Activated B cell treated with CpG ODN at 0.5 μM for 24 hours (primary cell): Measurements from ENCODE around the gene DNHD1. TPM values are rescaled to one million over a fixed set of nuclear protein-coding genes. Genes with fewer than 3 reads are reported as not detected.
A peak's percentile ranks its signal among the peaks of the same experiment; 100 is the strongest.

Experiments used
- ATAC-seq: fragments of 200-7000 bp; cut with Tn5 transposase; one replicate; pipeline ENCODE4 v1.10.0; 2021; ENCODE audit warnings: low read depth, mild to moderate bottlenecking, moderate library complexity
- CTCF ChIA-PET: fragments of 350-600 bp; sonication (Branson Sonifier 250); formaldehyde crosslinking; loops from one replicate; lab custom pipeline; 2021; ENCODE audit warnings: antibody characterized with exemption; lab: Charles Lee
- POLR2A ChIA-PET: fragments of 350-600 bp; sonication (Branson Sonifier 250); formaldehyde crosslinking; loops from one replicate; lab custom pipeline; 2021; ENCODE audit warnings: antibody characterized with exemption; lab: Charles Lee
- DNase-seq: peaks from one replicate; pipeline ENCODE4 v3.0.0; 2022
- H3K27ac Mint-ChIP-seq: one replicate; pipeline ENCODE4 v1.8.0; 2020; ENCODE audit warnings: mixed read lengths
- H3K27me3 Mint-ChIP-seq: one replicate; pipeline ENCODE4 v1.8.0; 2021; ENCODE audit warnings: mixed read lengths
- H3K36me3 Mint-ChIP-seq: one replicate; pipeline ENCODE4 v1.8.0; 2021; ENCODE audit warnings: low read depth, mixed read lengths
- H3K4me1 Mint-ChIP-seq: one replicate; pipeline ENCODE4 v1.8.0; 2021; ENCODE audit warnings: mixed read lengths
- H3K4me3 Mint-ChIP-seq: one replicate; pipeline ENCODE4 v1.8.0; 2020; ENCODE audit warnings: mild to moderate bottlenecking, mixed read lengths
- H3K9me3 Mint-ChIP-seq: one replicate; pipeline ENCODE4 v1.8.0; 2020; ENCODE audit warnings: mixed read lengths
- intact Hi-C: fragments of 100-400 bp; cut with micrococcal nuclease; formaldehyde crosslinking; loops from one replicate; pipeline ENCODE4 v1.15.1; 2024
- total RNA-seq: library from RNA; stranded (reverse); gene quantifications from 2 replicates; pipeline ENCODE4 v1.2.3, GENCODE V29; 2022
- TF ChIP-seq, protein P1 (sequence below): fragments of 200-600 bp; IDR thresholded peaks from one replicate; pipeline ENCODE4 v1.8.0; 2022; ENCODE audit warnings: antibody characterized with exemption, mild to moderate bottlenecking

DNHD1 gene
- total RNA-seq, 1 donor from 2014 or later = 42.6 TPM

DNA sequence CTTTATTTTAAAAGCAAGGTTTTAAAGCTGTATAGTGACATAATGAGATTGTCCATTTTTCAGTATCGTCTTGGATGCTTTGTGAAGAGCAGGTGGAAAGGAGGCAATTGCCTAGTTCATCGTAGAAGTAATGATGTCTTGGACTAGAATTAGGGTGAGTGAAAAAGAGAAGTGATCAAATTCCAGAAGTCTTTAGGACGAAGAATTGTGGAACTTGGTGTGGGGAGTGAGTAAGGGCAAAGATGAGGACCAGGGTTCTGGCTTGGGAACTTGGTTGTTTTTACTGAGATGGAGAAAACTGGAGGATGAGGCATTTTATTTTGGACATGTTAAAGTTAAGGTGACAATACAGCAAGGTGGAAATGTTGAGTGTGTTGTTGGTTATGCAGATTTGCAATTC, 107.7 kb downstream of the DNHD1 start:
- CTCF ChIA-PET = interaction anchor here (1.0 to 2.7 kb wide), 8 partner anchors 8 to 153 kb away, joined by 3 to 21 read pairs (median 5); partner anchors contain the start of genes MRPL17 and TPP1
- POLR2A ChIA-PET = interaction anchor here (0.6 to 3.7 kb wide), 13 partner anchors 8 to 215 kb away, joined by 3 to 69 read pairs (median 7); partner anchors contain the start of genes ARFIP2, MRPL17, SMPD1 and TAF10
- DNase-seq (no peak), ATAC-seq (no peak)
- Mint-ChIP-seq H3K27ac (no peak overlapping the region), H3K4me3 (no peak overlapping the region), H3K4me1 (peaks cover 10% of the 10 kb centered on the region), H3K36me3 (peaks cover 44% of the 10 kb centered on the region), H3K9me3 (no peaks in the 10 kb centered on the region), H3K27me3 (no peaks in the 10 kb centered on the region)
- TF ChIP-seq, protein P1, sequence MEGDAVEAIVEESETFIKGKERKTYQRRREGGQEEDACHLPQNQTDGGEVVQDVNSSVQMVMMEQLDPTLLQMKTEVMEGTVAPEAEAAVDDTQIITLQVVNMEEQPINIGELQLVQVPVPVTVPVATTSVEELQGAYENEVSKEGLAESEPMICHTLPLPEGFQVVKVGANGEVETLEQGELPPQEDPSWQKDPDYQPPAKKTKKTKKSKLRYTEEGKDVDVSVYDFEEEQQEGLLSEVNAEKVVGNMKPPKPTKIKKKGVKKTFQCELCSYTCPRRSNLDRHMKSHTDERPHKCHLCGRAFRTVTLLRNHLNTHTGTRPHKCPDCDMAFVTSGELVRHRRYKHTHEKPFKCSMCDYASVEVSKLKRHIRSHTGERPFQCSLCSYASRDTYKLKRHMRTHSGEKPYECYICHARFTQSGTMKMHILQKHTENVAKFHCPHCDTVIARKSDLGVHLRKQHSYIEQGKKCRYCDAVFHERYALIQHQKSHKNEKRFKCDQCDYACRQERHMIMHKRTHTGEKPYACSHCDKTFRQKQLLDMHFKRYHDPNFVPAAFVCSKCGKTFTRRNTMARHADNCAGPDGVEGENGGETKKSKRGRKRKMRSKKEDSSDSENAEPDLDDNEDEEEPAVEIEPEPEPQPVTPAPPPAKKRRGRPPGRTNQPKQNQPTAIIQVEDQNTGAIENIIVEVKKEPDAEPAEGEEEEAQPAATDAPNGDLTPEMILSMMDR = no peak
- intact Hi-C loops = loop anchor here (5.0 kb wide), 3 partner anchors 72 to 212 kb away; partner anchors contain the start of gene SMPD1

DNA sequence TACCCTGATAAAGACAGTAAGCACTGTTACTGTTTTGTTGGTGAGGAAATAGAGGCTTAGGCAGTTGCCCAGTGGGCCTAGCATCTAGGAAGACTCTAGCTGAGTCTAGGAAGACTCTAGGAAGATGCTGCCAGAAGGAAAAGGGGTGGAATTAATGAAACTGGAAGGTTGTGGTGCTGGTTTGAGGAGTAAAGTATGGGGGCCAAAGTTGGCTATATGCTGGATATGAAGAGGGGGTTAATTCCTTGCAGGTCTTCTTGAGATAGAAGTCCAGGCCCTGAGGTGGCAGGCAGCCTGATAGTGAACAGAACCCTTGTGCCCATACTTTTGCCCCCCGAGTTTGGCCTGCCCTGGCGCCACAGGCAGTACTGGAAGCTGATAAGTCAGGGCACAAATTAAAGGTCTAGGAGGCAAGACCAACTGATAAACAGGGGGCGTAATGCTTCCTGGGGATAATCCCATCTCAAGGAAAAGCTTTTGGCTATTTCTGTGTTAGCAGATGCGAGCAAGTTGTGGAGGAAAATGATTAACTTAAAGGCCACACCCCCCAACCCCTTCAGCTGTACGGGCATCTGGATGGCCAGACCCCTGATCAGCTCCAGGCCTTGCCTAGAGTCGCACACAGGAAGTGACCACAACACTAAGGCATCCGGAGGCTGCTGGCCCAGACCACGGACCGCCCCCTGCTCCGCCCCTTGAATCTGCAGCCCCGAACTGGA, 109.5 kb downstream of the DNHD1 start:
- Mint-ChIP-seq H3K4me3 (no peak overlapping the region), H3K36me3 (peaks cover 48% of the 10 kb centered on the region), H3K27ac (no peak overlapping the region), H3K4me1 (peaks cover 22% of the 10 kb centered on the region), H3K27me3 (no peaks in the 10 kb centered on the region), H3K9me3 (no peaks in the 10 kb centered on the region)
- TF ChIP-seq, protein P1 = no peak
- peak; percentile 36 for DNase-seq
- POLR2A ChIA-PET = interaction anchor here (0.8 to 3.2 kb wide), 5 partner anchors 12 to 125 kb away, joined by 3 to 32 read pairs (median 4); partner anchors contain the start of genes ARFIP2, MRPL17, TIMM10B and TPP1
- intact Hi-C loops = loop anchor here (2.0 kb wide), 1 partner anchor 20 kb away; no protein-coding TSS in a partner anchor
- no peak for ATAC-seq
- CTCF ChIA-PET = interaction anchor here (0.9 to 2.1 kb wide), 3 partner anchors 12 to 76 kb away, joined by 3 to 8 read pairs (median 7); partner anchors contain the start of genes MRPL17 and TPP1

DNA sequence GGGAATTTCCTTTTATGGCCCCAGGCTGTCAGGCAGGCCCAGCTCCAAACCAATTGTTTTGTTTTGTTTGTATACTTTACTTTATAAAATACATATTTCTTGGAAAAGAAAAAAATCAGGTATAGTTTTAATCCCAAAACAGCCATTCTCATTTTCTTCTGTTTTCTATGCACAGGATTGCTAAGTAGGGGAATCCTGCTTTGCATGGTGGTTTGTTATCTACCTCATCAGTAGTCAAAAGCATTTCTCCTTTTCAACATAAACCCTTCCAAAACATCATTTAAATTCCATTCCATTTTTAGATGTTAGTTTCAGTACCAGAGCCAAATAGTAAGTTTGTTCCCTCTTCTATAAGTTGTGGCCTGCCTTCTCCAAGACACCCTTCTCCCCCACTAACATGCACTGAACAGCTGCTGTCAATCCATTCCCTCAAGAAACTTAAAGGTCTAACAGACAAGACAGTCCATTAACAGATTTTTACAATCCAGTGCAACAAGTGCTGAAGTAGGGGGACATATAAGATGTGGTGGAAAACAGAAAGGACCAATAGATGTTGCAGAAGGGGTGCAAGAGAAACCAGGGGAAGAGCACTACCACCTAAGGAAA, 110.2 kb downstream of the DNHD1 start:
- ChIA-PET CTCF (interaction anchor here (0.9 to 2.1 kb wide), 4 partner anchors 12 to 76 kb away, joined by 3 to 8 read pairs (median 6); partner anchors contain the start of genes MRPL17 and TPP1), POLR2A (interaction anchor here (0.8 to 3.2 kb wide), 5 partner anchors 11 to 126 kb away, joined by 3 to 32 read pairs (median 4); partner anchors contain the start of genes ARFIP2, MRPL17, TIMM10B and TPP1)
- ATAC-seq (no peak), DNase-seq (no peak)
- H3K36me3 Mint-ChIP-seq = peaks cover 45% of the 10 kb centered on the region
- peaks cover 22% of the 10 kb centered on the region for H3K4me1 Mint-ChIP-seq
- intact Hi-C loops = loop anchor here (2.0 kb wide), 1 partner anchor 20 kb away; no protein-coding TSS in a partner anchor
- TF ChIP-seq, protein P1 = no peak
- H3K9me3 Mint-ChIP-seq = no peaks in the 10 kb centered on the region
- H3K27me3 Mint-ChIP-seq = no peaks in the 10 kb centered on the region
- peak overlapping the region; percentile 30 for H3K4me3 Mint-ChIP-seq
- no peak overlapping the region for H3K27ac Mint-ChIP-seq

DNA sequence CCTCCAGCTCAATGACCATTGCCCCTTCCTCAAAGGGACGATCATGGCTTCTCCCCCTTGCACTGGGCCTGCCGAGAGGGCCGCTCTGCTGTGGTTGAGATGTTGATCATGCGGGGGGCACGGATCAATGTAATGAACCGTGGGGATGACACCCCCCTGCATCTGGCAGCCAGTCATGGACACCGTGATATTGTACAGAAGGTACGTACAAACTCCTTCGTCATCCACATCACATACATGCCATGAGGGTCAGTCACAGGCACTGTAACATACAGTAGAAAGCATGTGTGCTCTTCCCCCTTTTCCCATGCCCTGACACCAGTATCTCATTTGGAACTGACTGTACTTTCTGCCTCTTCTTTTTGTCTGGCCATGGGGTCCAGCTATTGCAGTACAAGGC, 110.9 kb downstream of the DNHD1 start:
- DNase-seq = no peak
- no peaks in the 10 kb centered on the region for H3K9me3 Mint-ChIP-seq
- H3K36me3 Mint-ChIP-seq = peaks cover 45% of the 10 kb centered on the region
- ChIA-PET CTCF (interaction anchor here (1.0 to 2.1 kb wide), 3 partner anchors 11 to 75 kb away, joined by 3 to 8 read pairs (median 6); partner anchors contain the start of genes MRPL17 and TPP1), POLR2A (interaction anchor here (1.2 to 3.2 kb wide), 4 partner anchors 11 to 76 kb away, joined by 3 to 32 read pairs (median 5); partner anchors contain the start of genes MRPL17 and TPP1)
- no peak for ATAC-seq
- peak overlapping the region; percentile 60 for H3K27ac Mint-ChIP-seq
- no peaks in the 10 kb centered on the region for H3K27me3 Mint-ChIP-seq
- TF ChIP-seq, protein P1 = no peak
- intact Hi-C loops = no loop called here
- peaks cover 22% of the 10 kb centered on the region for H3K4me1 Mint-ChIP-seq
- no peak overlapping the region for H3K4me3 Mint-ChIP-seq
